Stimulated activated CD4-positive, alpha-beta T cell treated with anti-CD3 and anti-CD28 coated beads, Interleukin-12 subunit alpha, Interleukin-12 subunit beta, amount 100 ng/mL, for 48 hours (primary cell): ENCODE data around the gene OTOGL.
"Not testable (repeated sequence)": the region's sequence is repeated elsewhere in the genome, so short reads cannot be mapped to it uniquely, and the experiment has no call there.

Experiments
- DNase-seq, 3 donors: peaks; one replicate each; pipeline ENCODE4 v3.0.0-alpha.2; 2020; ENCODE audit warnings: low read depth in 2 of 3, low spot score in 1 of 3

Gene OTOGL

DNA sequence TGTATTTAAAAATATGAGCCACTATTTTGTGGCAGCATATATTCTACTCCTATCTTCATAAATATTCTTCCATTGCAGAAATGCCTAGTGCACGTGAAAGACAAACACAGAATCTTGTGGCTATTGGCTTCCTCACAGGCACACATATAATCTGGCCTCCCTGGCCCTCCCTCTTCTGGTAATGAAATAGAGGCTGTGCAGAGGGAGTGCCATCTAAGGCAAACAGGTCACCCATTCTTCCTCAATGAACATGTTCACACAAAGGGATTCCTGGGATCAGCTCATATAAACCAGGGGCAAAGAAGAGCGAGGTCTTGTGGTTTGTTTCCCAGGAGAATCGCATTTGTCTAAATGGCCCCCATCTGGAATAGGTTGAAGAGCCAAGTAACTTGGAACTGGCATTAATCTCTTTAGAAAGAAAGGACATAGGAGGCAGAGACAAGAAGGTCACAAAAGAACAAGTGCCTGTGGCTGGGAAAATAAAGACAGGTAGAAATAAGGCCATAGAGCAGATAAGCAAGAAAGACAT is 173.1 kb downstream of the OTOGL start:
- DNase-seq: no peak

DNA sequence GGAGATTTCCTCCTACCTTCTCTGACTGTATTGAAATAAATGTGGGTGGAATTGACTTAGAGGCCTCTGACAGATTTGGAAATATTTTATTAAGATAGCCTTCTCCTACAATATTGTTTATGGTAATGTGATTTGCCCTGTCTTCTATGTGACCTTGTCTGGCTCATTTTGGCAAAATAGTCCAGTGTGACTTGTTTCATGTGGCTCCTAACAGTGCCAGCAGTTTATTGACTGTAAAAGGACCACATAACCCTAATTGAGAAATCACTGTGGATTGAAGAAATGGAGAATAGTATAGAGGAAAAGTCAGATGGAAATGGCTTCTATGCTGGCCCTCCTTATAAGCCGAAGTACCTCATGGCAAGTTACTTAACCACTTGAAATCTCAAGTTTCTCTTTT is 173.8 kb downstream of the OTOGL start:
- DNase-seq: no peak

DNA sequence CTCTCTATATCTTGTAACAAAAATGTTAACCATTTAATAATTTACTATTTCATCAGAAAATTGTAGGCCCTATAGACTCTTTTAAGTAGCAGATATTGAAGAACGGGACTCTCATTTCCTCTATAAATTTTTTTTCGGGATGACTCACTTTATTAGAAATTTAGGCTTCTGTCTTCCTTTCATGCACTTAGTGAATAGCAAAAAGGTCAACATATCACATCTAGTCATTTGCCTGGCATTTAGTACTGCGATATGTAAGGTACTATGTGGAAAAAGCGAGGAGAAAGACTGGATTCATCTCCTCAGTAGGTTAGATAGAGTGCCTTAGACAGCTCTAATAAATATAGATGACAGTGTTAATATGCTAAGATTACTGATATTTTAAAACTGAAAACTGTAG is 178.4 kb downstream of the OTOGL start:
- DNase-seq: no peak

DNA sequence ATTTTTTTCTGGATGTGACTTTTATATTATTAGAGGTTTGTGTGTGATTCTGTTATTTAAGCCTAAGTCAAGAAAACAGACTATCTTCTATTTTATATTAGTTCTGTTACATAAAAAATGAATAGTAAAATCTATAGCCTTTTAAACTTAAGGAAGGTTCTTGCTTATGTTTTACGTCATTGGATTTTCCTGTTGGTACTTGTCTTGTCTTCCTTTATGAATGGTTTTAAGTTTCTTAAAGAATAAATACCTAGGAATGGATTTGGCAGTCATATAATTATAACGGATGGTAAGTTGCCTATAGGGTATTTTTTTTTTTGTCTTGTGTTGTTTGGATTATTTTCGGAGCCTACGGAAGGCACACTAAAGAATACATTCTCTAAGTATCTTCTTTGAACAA is 182.9 kb downstream of the OTOGL start:
- no peak for DNase-seq

GRCh38 chr12:80282761-80283160 is 183.4 kb downstream of the OTOGL start:
- DNase-seq: no peak

DNA sequence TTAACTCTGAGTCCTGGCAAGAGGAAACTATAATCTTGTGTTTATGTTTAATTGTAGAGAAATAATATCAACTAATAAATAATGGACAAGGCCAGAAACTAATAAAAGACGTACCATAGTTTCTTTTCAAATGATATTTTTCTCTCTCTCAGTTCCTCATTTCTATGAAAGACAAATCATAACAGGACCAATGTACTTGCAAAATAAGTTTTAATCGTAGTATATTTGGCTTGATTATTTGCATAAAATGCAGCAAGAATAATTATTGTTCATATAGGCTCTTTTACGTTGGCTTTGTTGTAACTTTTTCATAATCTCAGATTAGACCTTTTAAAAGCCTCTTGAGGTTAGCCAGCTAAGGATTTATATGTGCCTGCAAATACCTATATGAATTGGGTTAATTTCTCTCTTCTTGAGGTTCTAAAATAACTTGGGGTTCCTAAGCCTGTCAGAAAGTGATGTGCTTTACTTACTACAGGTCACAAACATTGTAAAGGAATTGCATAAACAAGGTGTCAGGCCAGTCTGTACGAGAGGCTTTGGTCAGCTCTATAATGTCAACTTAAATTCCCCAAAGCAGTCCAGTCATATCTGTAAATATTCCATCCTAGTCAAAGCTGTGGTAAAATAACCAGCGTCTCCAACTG is 191.9 kb downstream of the OTOGL start:
- DNase-seq: no peak

- DNase-seq: no peak
Observed at GRCh38 chr12:80293347-80293746, 194.0 kb downstream of the OTOGL start.

GRCh38 chr12:80293759-80294158 is 194.4 kb downstream of the OTOGL start:
- DNase-seq: no peak

DNA sequence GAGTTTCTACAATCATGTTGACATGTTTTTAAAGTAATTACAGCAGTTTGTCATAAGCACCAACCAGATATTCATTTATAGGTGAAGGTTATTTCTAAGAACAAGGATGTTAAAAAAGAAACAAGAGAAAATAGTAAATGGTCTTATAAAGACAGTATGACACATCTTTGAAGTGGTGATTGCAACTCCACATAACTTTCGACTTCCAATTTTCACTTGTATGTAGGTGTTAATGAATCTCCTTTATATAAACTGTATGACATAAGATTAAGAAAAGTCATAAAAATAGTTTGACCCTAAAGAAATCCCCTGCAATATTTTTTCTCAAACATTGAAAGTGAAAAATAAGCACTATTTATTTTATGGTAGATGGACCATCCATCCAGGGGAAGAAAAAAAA is 199.9 kb downstream of the OTOGL start:
- DNase-seq: no peak

DNA sequence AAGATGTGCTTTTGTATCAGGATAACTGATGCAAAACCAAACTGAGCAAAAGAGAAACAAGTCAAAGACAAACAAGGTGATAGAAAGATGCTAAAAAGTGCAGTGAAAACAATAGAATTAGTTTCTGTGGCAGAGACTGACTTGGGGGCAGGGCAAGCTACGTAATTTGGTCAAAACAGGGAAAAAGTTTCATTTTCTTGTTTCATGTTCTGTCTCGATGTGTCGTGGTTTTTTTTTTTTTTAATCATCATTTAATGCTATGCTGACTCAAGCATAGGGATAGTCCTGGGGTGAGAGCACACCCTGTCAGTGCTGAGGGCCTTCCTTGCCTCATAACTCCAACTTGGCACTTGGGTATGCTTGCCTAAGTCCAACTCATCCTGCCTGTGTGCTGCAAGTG is 200.6 kb downstream of the OTOGL start:
- DNase-seq: no peak

GRCh38 chr12:80307436-80307835 is 208.1 kb downstream of the OTOGL start:
- not testable (repeated sequence) for DNase-seq

DNA sequence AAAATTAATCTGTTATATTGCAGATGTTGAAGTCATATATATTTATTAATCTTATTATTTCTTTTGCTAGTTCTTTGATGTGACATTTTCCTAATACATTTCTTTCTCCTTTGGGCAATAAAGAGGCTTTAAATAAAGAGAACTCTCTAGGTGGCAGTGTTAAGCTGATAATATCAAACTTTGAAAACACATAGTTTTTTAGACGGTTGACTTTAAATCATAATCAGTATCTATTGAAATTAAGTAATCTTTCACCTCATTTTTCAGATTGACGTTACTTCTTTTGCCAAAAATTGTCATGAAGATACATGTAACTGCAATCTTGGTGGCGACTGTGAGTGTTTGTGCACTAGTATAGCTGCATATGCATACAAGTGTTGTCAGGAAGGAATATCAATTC is 213.9 kb downstream of the OTOGL start:
- DNase-seq: no peak

DNA sequence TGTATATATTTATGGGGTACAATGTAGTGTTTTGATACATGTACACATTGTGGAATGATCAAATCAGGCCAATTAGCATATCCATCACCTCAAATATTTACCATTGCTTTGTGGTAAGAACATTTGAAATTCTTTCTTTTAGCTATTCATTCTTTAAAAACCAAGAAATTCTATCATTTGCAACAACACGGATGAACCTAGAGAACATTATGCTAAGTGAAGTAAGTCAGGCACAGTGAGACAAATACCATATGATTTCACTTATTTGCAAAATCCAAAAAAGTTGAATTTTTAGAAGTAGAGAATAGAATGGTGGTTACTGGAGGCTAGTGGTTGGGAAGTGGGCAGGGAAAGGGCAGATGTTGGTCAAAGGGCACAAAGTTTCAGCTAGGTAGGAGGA is 215.4 kb downstream of the OTOGL start:
- no peak for DNase-seq

DNA sequence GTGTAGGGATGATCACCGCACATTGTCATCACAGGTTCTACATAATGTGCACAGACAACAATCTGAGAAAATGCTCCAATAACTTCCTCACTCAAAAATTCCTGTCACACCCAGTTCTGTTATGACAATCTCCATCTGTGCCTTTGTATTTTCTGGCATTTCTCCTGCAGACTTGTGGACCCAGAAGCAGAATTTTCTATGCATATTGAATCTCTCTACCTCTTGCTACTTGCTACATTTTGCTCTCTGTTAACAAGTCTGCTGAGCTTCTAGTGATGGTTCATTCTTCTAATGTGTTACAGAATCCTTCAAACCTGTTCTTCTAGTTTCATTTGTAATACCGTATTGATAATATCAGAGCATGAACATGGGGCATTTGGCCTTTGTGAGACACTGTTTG is 216.9 kb downstream of the OTOGL start:
- no peak for DNase-seq

DNA sequence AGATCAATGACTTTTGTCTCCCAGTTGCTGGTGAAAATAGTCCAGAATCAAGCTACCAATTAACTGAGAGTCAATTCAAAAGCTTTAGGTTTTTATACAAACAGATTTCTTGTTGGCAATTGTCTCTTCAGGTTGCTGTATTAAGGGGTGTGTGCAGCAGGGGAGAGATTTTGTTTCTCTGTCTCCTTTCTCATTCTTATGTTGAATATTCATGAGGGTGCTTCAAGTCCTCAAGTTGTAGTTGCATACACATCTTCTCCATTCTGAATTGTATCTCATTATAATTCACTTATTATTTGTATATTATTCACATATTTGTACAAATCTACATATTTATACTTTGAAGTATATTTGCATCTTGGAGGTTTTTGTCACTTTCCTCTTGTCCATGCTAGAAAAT is 218.0 kb downstream of the OTOGL start:
- no peak for DNase-seq

DNA sequence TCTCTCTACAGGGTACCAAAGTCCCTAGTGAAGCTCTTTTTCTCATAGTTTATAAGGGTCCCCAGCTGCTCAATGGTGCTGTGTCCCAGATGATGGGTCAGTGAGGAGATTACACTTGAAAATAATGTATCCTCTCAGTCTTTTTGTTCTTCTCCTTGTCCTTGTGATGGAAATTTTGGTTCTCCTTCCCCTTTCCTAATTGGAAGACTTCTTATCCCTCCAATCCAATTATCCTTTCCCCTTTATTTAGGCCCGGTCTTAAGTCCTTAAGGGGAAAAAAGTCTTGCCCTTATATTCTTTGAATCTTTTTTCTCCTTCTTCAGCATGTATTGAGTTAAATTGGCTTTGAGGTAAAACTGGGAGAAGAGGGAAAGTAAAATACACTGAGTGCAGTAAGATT is 218.6 kb downstream of the OTOGL start:
- no peak for DNase-seq

GRCh38 chr12:80320121-80320678 is 220.9 kb downstream of the OTOGL start:
- DNase-seq: no peak

- no peak for DNase-seq
Observed at GRCh38 chr12:80321653-80322052, 222.3 kb downstream of the OTOGL start.

DNA sequence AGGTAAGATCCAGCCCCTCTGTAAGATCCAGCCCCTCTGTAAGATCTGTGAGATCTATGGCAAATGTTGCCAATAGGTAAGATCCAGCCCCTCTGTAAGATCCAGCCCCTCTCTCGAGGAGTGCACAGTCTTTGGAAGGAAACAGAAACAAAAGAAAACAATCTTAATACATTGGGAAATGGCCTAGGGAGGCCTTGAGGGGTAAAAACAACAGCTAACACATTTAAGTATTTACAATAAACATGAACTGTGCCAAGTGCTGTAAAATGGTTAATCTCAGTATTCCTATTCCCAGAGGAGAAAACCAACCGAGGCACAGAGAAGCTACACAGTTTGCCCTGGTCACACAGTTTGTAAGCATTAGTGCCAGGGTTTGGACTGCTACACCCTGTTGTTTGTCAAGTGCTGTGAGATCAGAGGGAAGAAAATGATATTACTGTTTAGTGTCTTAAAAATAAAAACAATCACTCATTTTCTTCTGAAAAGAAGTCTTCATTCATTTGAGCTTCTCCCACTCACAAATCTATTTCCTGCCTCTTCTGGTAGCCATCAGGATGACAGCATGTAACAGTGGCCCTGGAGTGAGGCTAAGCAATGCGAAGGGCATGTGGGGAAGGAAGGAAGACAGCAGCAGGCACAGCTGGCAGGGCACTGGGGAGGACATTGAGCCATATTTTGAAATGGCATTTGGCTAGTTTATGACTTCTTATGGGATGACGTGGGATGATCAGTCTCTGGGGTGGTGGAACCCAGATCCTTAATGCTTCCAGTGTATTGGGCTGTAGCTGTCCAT is 226.0 kb downstream of the OTOGL start:
- no peak for DNase-seq

DNA sequence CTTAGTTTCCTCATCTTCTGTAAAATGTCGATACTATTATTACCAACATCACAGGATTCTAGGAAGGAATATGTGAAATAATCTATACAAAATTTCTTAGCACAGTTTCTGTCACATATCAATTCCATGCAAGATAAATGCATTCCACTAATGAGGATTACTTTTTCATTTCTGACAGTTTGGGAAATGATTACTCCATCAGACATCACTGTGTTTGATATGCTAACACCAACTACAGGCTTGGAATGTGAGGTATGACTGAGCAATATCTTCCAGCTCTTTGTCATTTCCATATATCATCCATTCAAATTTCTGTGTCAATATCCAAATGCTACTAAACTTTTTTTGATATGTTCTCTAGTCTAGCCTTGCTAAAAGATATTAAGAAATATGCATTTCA is 233.5 kb downstream of the OTOGL start:
- no peak for DNase-seq

GRCh38 chr12:80352474-80352873 is 253.1 kb downstream of the OTOGL start:
- DNase-seq: no peak

DNA sequence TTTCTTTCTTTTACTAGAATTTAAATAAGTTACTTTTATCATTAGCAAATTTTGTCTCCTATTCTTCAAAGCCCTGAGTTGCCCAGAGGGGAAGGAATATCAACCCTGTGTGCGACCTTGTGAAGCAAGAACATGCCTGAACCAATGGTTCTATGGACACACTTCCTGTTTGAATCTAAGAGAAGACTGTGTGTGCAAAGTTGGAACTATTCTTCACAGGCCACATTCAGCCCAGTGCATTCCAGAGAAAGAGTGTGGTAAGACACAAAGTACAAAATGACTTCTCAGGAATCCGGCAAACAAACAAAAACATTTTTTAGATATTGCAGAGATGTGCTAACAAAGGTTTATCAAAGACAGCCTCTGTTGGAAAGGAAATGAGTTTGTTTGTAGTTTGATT is 253.9 kb downstream of the OTOGL start:
- no peak for DNase-seq
